ENCODE measurements around the gene DLK2.

- TF ChIP-seq EGR1 (IDR thresholded peaks at IDR 0.05; ENCODE audit: low read depth): no peak
- no peak for TF ChIP-seq CTCF (IDR thresholded peaks at IDR 0.05 in 2 of 3, conservative IDR thresholded peaks at IDR 0.05 in 1 of 3; ENCODE audit: borderline replicate concordance in 1 of 3, insufficient read depth in 1 of 3, low read depth in 2 of 3, low read length in 2 of 3)
- TF ChIP-seq POLR2A (IDR thresholded peaks at IDR 0.05; ENCODE audit: borderline replicate concordance, extremely low read depth, insufficient read depth, insufficient read length): no peak
- no peak for TF ChIP-seq ZNF274 (IDR thresholded peaks at IDR 0.05; ENCODE audit: low read depth, low read length)
- no peak for TF ChIP-seq SP1 (IDR thresholded peaks at IDR 0.05; ENCODE audit: low read depth)
- no peak for TF ChIP-seq POLR2AphosphoS5 (IDR thresholded peaks at IDR 0.05; ENCODE audit: low read depth, low read length)
- TF ChIP-seq REST (IDR thresholded peaks at IDR 0.05; ENCODE audit: low read depth): no peak
These were observed 2.5 kb downstream of the DLK2 start for GRCh38 chr6:43452896-43453295.

Data from HCT116 (cell line).